ENCODE data around the gene S1PR1. TPM values are rescaled to one million over a fixed set of nuclear protein-coding genes. Genes with fewer than 3 reads are reported as not detected.

S1PR1 gene
- total and polyA plus RNA-seq, 10 donors = 42.5 to 219 (median 122) TPM

GRCh38 chr1:101196668-101197067 is 40.2 kb upstream of the S1PR1 start:
- 86 to 97% (median 92%) methylated on average over 2 of the region's 2 CpGs for WGBS, 5 donors
- no peaks in the 10 kb centered on the region for H3K36me3 ChIP-seq
- no peaks in the 10 kb centered on the region for H3K4me1 ChIP-seq
- DNase-seq = no peak
- no peaks in the 10 kb centered on the region for H3K27me3 ChIP-seq (replicated peaks in 1 of 7)
- intact Hi-C loops (cut with DNase I; ENCODE audit: low total_unique reads) = no loop called here
- TF ChIP-seq, protein P1, sequence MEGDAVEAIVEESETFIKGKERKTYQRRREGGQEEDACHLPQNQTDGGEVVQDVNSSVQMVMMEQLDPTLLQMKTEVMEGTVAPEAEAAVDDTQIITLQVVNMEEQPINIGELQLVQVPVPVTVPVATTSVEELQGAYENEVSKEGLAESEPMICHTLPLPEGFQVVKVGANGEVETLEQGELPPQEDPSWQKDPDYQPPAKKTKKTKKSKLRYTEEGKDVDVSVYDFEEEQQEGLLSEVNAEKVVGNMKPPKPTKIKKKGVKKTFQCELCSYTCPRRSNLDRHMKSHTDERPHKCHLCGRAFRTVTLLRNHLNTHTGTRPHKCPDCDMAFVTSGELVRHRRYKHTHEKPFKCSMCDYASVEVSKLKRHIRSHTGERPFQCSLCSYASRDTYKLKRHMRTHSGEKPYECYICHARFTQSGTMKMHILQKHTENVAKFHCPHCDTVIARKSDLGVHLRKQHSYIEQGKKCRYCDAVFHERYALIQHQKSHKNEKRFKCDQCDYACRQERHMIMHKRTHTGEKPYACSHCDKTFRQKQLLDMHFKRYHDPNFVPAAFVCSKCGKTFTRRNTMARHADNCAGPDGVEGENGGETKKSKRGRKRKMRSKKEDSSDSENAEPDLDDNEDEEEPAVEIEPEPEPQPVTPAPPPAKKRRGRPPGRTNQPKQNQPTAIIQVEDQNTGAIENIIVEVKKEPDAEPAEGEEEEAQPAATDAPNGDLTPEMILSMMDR (IDR thresholded peaks at IDR 0.05 in 8 of 11, conservative IDR thresholded peaks at IDR 0.05 in 3 of 11) = no peak
- no peak for TF ChIP-seq POLR2AphosphoS5 (IDR thresholded peaks at IDR 0.05)
- no peak for TF ChIP-seq POLR2A (IDR thresholded peaks at IDR 0.05)
- H3K4me3 ChIP-seq = no peak overlapping the region
- no peak overlapping the region for H3K27ac ChIP-seq
- no peaks in the 10 kb centered on the region for H3K9me3 ChIP-seq

DNA sequence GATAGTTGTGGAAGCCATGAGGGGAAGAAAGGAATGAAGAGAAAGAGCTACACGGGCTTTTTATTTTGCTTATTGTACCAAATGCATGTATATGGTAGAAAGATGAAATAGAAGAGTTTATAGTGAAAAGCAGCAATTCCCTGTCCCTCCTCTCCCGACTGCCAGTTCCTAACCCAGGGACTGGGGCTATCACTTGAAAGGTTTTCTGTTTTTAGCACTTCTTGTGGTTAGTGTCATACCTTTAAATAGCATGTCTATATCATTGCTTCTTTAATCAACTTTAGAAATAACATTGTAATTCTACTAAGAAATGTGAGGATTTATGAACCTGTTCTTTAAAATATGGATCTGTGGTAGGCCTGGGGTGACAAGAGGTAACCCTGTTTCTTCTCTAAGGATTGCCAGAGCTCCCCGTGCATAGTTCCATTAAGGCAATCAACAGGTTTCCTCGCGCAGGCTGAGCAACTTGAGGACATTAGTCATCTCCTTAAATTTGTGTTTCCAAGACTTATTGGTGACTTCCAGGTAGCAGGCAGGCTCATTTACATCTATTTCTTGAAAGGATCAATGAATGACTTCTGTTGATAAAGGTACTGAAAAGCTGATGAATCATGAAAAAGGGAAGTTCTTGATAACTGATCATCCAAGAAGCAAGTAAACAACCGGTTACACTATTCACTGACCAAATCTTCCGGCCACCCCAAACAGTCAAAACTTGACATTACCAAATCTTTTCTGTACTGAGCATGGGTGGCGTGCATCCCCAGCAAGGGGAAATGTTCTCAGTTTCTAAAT is 37.8 kb upstream of the S1PR1 start:
- no peak overlapping the region for H3K27ac ChIP-seq
- no peaks in the 10 kb centered on the region for H3K4me1 ChIP-seq
- intact Hi-C loops (cut with DNase I; ENCODE audit: low total_unique reads) = no loop called here
- 60 to 78% (median 66%) methylated on average over 8 of the region's 8 CpGs for WGBS, 5 donors
- no peaks in the 10 kb centered on the region for H3K27me3 ChIP-seq (replicated peaks in 1 of 7)
- H3K9me3 ChIP-seq = no peaks in the 10 kb centered on the region
- no peak overlapping the region for H3K4me3 ChIP-seq
- TF ChIP-seq, protein P1 (IDR thresholded peaks at IDR 0.05 in 8 of 11, conservative IDR thresholded peaks at IDR 0.05 in 3 of 11) = no peak
- TF ChIP-seq POLR2A (IDR thresholded peaks at IDR 0.05) (no peak), POLR2AphosphoS5 (IDR thresholded peaks at IDR 0.05) (no peak)
- no peak for DNase-seq
- H3K36me3 ChIP-seq = no peaks in the 10 kb centered on the region

GRCh38 chr1:101199637-101199982 is 37.2 kb upstream of the S1PR1 start:
- H3K4me1 ChIP-seq = no peaks in the 10 kb centered on the region
- H3K27me3 ChIP-seq (replicated peaks in 1 of 7) = no peaks in the 10 kb centered on the region
- no peak overlapping the region for H3K27ac ChIP-seq
- intact Hi-C loops (cut with DNase I; ENCODE audit: low total_unique reads) = no loop called here
- no peak for TF ChIP-seq POLR2A (IDR thresholded peaks at IDR 0.05)
- no peak for TF ChIP-seq POLR2AphosphoS5 (IDR thresholded peaks at IDR 0.05)
- TF ChIP-seq, protein P1 (IDR thresholded peaks at IDR 0.05 in 8 of 11, conservative IDR thresholded peaks at IDR 0.05 in 3 of 11) = no peak
- no peak for DNase-seq
- no peak overlapping the region for H3K4me3 ChIP-seq
- no peaks in the 10 kb centered on the region for H3K9me3 ChIP-seq
- 85 to 93% (median 90%) methylated on average over 1 of the region's 1 CpG for WGBS, 5 donors
- no peaks in the 10 kb centered on the region for H3K36me3 ChIP-seq

GRCh38 chr1:101200513-101200912 is 36.3 kb upstream of the S1PR1 start:
- no peak for DNase-seq
- 49 to 95% (median 92%) methylated on average over 2 of the region's 2 CpGs for WGBS, 5 donors
- no peaks in the 10 kb centered on the region for H3K36me3 ChIP-seq
- intact Hi-C loops (cut with DNase I; ENCODE audit: low total_unique reads) = no loop called here
- no peaks in the 10 kb centered on the region for H3K9me3 ChIP-seq
- H3K4me3 ChIP-seq = no peak overlapping the region
- no peaks in the 10 kb centered on the region for H3K4me1 ChIP-seq
- no peaks in the 10 kb centered on the region for H3K27me3 ChIP-seq (replicated peaks in 1 of 7)
- H3K27ac ChIP-seq = no peak overlapping the region
- TF ChIP-seq, protein P1 (IDR thresholded peaks at IDR 0.05 in 8 of 11, conservative IDR thresholded peaks at IDR 0.05 in 3 of 11) = no peak
- no peak for TF ChIP-seq POLR2AphosphoS5 (IDR thresholded peaks at IDR 0.05)
- no peak for TF ChIP-seq POLR2A (IDR thresholded peaks at IDR 0.05)
